IMR-90 (cell line): ENCODE results near the gene DGKQ. TPM values are rescaled to one million over a fixed set of nuclear protein-coding genes. Genes with fewer than 3 reads are reported as not detected.

Source experiments
- ATAC-seq: fragments of 200-7000 bp; cut with Tn5 transposase; 2 replicates; pipeline ENCODE4 v1.9.1; 2020; ENCODE audit warnings: low read depth, mild to moderate bottlenecking, moderate library complexity
- BruUV-seq: library from RNA; stranded (reverse); fragments of 400-500 nt; replicated peaks from 2 replicates; lab custom pipeline; 2021; lab: Mats Ljungman, UMichigan
- CTCF ChIA-PET: fragments of 300-600 bp; formaldehyde crosslinking; extraction: SDS; loops from one replicate; lab custom pipeline; 2021; ENCODE audit warnings: antibody characterized with exemption; lab: Yijun Ruan, JAX
- POLR2A ChIA-PET: fragments of 300-600 bp; sonication (Branson Sonifier 250); formaldehyde crosslinking; loops from one replicate; lab custom pipeline; 2022; ENCODE audit warnings: antibody characterized with exemption; ENCODE audit not compliant: unreplicated experiment; lab: Charles Lee
- DNase-seq: peaks from one replicate; pipeline ENCODE4 v3.0.0; 2013
- H2AFZ ChIP-seq: replicated peaks from 2 replicates; pipeline ENCODE3; 2013; ENCODE audit warnings: low read length, mild to moderate bottlenecking; ENCODE audit not compliant: poor library complexity
- H2AK5ac ChIP-seq: 2 replicates; pipeline ENCODE4 v1.6.1; 2013; ENCODE audit warnings: low read depth, low read length, inconsistent platforms
- H2AK9ac ChIP-seq: replicated peaks from 2 replicates; pipeline ENCODE3; 2013; ENCODE audit warnings: mild to moderate bottlenecking, low read depth, low read length, moderate library complexity; ENCODE audit not compliant: poor library complexity
- H2BK120ac ChIP-seq: 2 replicates; pipeline ENCODE4 v1.6.1; 2013; ENCODE audit warnings: low read depth, low read length, inconsistent platforms
- H2BK15ac ChIP-seq: 3 replicates; pipeline ENCODE4 v1.6.1; 2013; ENCODE audit warnings: low read depth, low read length, inconsistent platforms
- H2BK20ac ChIP-seq: 2 replicates; pipeline ENCODE4 v1.6.1; 2013; ENCODE audit warnings: low read depth, mild to moderate bottlenecking, inconsistent platforms, low read length, moderate library complexity
- H2BK5ac ChIP-seq: 2 replicates; pipeline ENCODE4 v1.6.1; 2013; ENCODE audit warnings: mild to moderate bottlenecking, low read depth, low read length, inconsistent platforms; ENCODE audit not compliant: poor library complexity, severe bottlenecking
- H3K14ac ChIP-seq: replicated peaks from 2 replicates; pipeline ENCODE4 v1.6.1; 2013; ENCODE audit warnings: low read depth, low read length, inconsistent platforms
- H3K18ac ChIP-seq: 2 replicates; pipeline ENCODE4 v1.6.1; 2013; ENCODE audit warnings: low read depth, low read length, control low read depth
- H3K23ac ChIP-seq: 2 replicates; pipeline ENCODE4 v1.6.1; 2013; ENCODE audit warnings: low read depth, low read length, inconsistent platforms
- H3K27ac ChIP-seq: 2 replicates; pipeline ENCODE4 v1.5.1; 2013; ENCODE audit warnings: mild to moderate bottlenecking, control low read depth, low read length; ENCODE audit not compliant: insufficient read depth
- H3K27me3 ChIP-seq: 2 replicates; pipeline ENCODE4 v1.6.1; 2013; ENCODE audit warnings: low read length; ENCODE audit not compliant: control insufficient read depth, insufficient read depth
- H3K36me3 ChIP-seq: 2 replicates; pipeline ENCODE4 v1.6.1; 2013; ENCODE audit warnings: low read length, mixed read lengths; ENCODE audit not compliant: control insufficient read depth, insufficient read depth
- H3K4ac ChIP-seq: 2 replicates; pipeline ENCODE4 v1.6.1; 2013; ENCODE audit warnings: low read depth, low read length, inconsistent platforms
- H3K4me1 ChIP-seq: 2 replicates; pipeline ENCODE4 v1.6.1; 2013; ENCODE audit warnings: low read length, mixed read lengths; ENCODE audit not compliant: control insufficient read depth, insufficient read depth
- H3K4me2 ChIP-seq: 2 replicates; pipeline ENCODE4 v1.6.1; 2013; ENCODE audit warnings: low read depth, mild to moderate bottlenecking, control low read depth, low read length, moderate library complexity
- H3K4me3 ChIP-seq: 2 replicates; pipeline ENCODE4 v1.5.1; 2013; ENCODE audit warnings: low read depth, mild to moderate bottlenecking, control low read depth, low read length, moderate library complexity; ENCODE audit not compliant: insufficient read depth
- H3K56ac ChIP-seq: 2 replicates; pipeline ENCODE4 v1.6.1; 2013; ENCODE audit warnings: low read length, inconsistent platforms; ENCODE audit not compliant: insufficient read depth; ENCODE audit errors: extremely low read depth
- H3K79me1 ChIP-seq, 2 experiments: 2 replicates each; pipeline ENCODE4 v1.6.1; 2013; ENCODE audit warnings: low read length in 2 of 2, inconsistent platforms in 1 of 2, low read depth in 1 of 2
- H3K9ac ChIP-seq: 2 replicates; pipeline ENCODE4 v1.6.1; 2013; ENCODE audit warnings: low read depth, low read length, control low read depth
- H3K9me1 ChIP-seq: 2 replicates; pipeline ENCODE4 v1.6.1; 2013; ENCODE audit warnings: low read length, inconsistent platforms; ENCODE audit not compliant: insufficient read depth
- H3K9me3 ChIP-seq: 2 replicates; pipeline ENCODE4 v1.6.1; 2013; ENCODE audit warnings: low read length; ENCODE audit not compliant: control insufficient read depth, insufficient read depth
- H4K20me1 ChIP-seq: 2 replicates; pipeline ENCODE4 v1.6.1; 2013; ENCODE audit warnings: low read length, inconsistent platforms; ENCODE audit not compliant: insufficient read depth
- H4K5ac ChIP-seq: 2 replicates; pipeline ENCODE4 v1.6.1; 2013; ENCODE audit warnings: mild to moderate bottlenecking, low read depth, low read length, control low read depth
- H4K8ac ChIP-seq, 2 experiments: 2 replicates each; pipeline ENCODE4 v1.6.1; 2013; ENCODE audit warnings: low read depth in 2 of 2, low read length in 2 of 2, control low read depth in 1 of 2, inconsistent platforms in 1 of 2
- H4K91ac ChIP-seq: 2 replicates; pipeline ENCODE4 v1.6.1; 2013; ENCODE audit warnings: low read depth, low read length, inconsistent platforms; ENCODE audit not compliant: insufficient read depth
- BHLHE40 ChIP-seq: fragments of 150-350 bp; IDR thresholded peaks from 2 replicates; pipeline ENCODE4 v1.6.1; 2016; ENCODE audit warnings: mild to moderate bottlenecking, low read depth, low read length
- CEBPB ChIP-seq: IDR thresholded peaks from 2 replicates; pipeline ENCODE4 v1.6.1; 2012; ENCODE audit warnings: low read depth, low read length, improper control_type of control experiment
- CHD1 ChIP-seq: IDR thresholded peaks from 2 replicates; pipeline ENCODE4 v1.6.1; 2012; ENCODE audit warnings: low read depth, low read length, improper control_type of control experiment
- FOS ChIP-seq: fragments of 150-350 bp; IDR thresholded peaks from 2 replicates; pipeline ENCODE4 v1.6.1; 2016; ENCODE audit warnings: low read depth, low read length
- MXI1 ChIP-seq: IDR thresholded peaks from 2 replicates; pipeline ENCODE4 v1.6.1; 2012; ENCODE audit warnings: low read depth, mild to moderate bottlenecking, low read length, moderate library complexity, borderline replicate concordance
- NFE2L2 ChIP-seq: fragments of 150-350 bp; IDR thresholded peaks from 2 replicates; pipeline ENCODE4 v1.6.1; 2016; ENCODE audit warnings: low read depth, mild to moderate bottlenecking, low read length
- POLR2A ChIP-seq: IDR thresholded peaks from 2 replicates; pipeline ENCODE4 v1.6.1; 2012; ENCODE audit warnings: mild to moderate bottlenecking, low read depth, low read length
- RAD21 ChIP-seq: IDR thresholded peaks from 2 replicates; pipeline ENCODE4 v1.6.1; 2012; ENCODE audit warnings: low read length, improper control_type of control experiment
- RFX5 ChIP-seq: IDR thresholded peaks from 2 replicates; pipeline ENCODE4 v1.8.0; 2012; ENCODE audit warnings: low read depth, mild to moderate bottlenecking, low read length, moderate library complexity
- SMC3 ChIP-seq: fragments of 150-350 bp; IDR thresholded peaks from 2 replicates; pipeline ENCODE4 v1.6.1; 2016; ENCODE audit warnings: low read depth, mild to moderate bottlenecking, antibody characterized with exemption, low read length, moderate library complexity
- WGBS, 2 experiments: methylation state at CpG; one replicate each; pipeline versions ENCODE4 v1.1.5 to v1.1.7; 2013; ENCODE audit warnings: missing lambda C conversion rate in 2 of 2; ENCODE audit not compliant: insufficient read length in 1 of 2; ENCODE audit errors: extremely low coverage in 2 of 2; 5-methylcytosine and 5-hydroxymethylcytosine counted together
- dilution Hi-C: fragments of 300-500 bp; cut with HindIII; formaldehyde crosslinking; loops from one replicate; pipeline ENCODE4 v1.14.3; 2018; ENCODE audit warnings: low sequenced_read_pairs; ENCODE audit not compliant: unreplicated experiment
- in situ Hi-C: fragments of 300-500 bp; cut with MboI; formaldehyde crosslinking; loops from 3 replicates; pipeline ENCODE4 v1.14.3; 2019; ENCODE audit warnings: low sequenced_read_pairs, inconsistent platforms, mixed read lengths
- intact Hi-C: fragments of 100-400 bp; cut with micrococcal nuclease; formaldehyde crosslinking; loops from 2 replicates; pipeline ENCODE4 v1.10.0; 2022
- polyA plus RNA-seq, 3 experiments: library from polyadenylated mRNA; depleted of rRNA; stranded (reverse); fragments of >200 nt; gene quantifications; 2 replicates each; pipeline ENCODE4 v1.2.3, GENCODE V29; 2012; ENCODE audit warnings: low replicate concordance in 1 of 3
- total RNA-seq: library from RNA; depleted of rRNA; stranded (reverse); fragments of >200 nt; gene quantifications from 2 replicates; pipeline ENCODE4 v1.2.3, GENCODE V29; 2012
- TF ChIP-seq, protein P1 (sequence below): conservative IDR thresholded peaks from 2 replicates; pipeline ENCODE4 v1.5.1; 2012; ENCODE audit warnings: mild to moderate bottlenecking, low read depth, low read length, improper control_type of control experiment
- TF ChIP-seq, protein P2 (sequence below): fragments of 150-350 bp; IDR thresholded peaks from 2 replicates; pipeline ENCODE4 v1.6.1; 2017; ENCODE audit warnings: mild to moderate bottlenecking, antibody characterized with exemption, low read length, low read depth

Gene DGKQ
- total and polyA plus RNA-seq, 2 of the 4 experiments (the other 2 are of a cell fraction), result 4.3 to 15.6 TPM

DNA sequence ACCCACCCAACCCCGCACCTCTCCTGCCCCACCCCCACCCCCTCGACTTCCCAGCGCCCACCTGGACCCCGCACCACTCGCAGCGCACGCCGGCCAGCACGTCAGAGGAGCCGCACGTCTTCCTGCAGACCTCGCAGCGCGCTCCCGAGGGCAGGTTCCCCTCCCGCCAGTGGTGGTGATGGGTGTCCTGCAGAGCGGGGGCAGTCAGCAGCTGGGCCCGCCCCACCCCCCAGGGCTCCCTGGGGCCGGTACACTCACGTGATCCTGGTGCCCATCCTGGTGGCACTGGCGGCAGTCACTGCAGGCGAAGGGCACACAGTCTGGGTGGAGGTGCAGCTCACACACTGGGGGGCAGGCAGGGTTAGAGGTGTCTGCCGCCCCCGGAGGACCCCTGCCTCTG lies 5.1 kb downstream of the DGKQ start:
- no peaks in the 10 kb centered on the region for H3K9me3 ChIP-seq
- TF ChIP-seq NFE2L2, result no peak
- no peak for TF ChIP-seq SMC3
- no peak for TF ChIP-seq FOS
- no peak for TF ChIP-seq MXI1
- TF ChIP-seq RAD21, result no peak
- TF ChIP-seq, protein P1, sequence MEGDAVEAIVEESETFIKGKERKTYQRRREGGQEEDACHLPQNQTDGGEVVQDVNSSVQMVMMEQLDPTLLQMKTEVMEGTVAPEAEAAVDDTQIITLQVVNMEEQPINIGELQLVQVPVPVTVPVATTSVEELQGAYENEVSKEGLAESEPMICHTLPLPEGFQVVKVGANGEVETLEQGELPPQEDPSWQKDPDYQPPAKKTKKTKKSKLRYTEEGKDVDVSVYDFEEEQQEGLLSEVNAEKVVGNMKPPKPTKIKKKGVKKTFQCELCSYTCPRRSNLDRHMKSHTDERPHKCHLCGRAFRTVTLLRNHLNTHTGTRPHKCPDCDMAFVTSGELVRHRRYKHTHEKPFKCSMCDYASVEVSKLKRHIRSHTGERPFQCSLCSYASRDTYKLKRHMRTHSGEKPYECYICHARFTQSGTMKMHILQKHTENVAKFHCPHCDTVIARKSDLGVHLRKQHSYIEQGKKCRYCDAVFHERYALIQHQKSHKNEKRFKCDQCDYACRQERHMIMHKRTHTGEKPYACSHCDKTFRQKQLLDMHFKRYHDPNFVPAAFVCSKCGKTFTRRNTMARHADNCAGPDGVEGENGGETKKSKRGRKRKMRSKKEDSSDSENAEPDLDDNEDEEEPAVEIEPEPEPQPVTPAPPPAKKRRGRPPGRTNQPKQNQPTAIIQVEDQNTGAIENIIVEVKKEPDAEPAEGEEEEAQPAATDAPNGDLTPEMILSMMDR, result no peak
- no peak for TF ChIP-seq CHD1
- TF ChIP-seq, protein P2, sequence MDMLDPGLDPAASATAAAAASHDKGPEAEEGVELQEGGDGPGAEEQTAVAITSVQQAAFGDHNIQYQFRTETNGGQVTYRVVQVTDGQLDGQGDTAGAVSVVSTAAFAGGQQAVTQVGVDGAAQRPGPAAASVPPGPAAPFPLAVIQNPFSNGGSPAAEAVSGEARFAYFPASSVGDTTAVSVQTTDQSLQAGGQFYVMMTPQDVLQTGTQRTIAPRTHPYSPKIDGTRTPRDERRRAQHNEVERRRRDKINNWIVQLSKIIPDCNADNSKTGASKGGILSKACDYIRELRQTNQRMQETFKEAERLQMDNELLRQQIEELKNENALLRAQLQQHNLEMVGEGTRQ, result no peak
- no peak for TF ChIP-seq RFX5
- TF ChIP-seq CEBPB, result no peak
- TF ChIP-seq BHLHE40, result no peak
- TF ChIP-seq POLR2A, result no peak
- no CpG with 5 or more reads among the region's 24 CpGs for WGBS, 2 experiments
- no peak overlapping the region for H3K9ac ChIP-seq
- H3K27ac ChIP-seq, result no peak overlapping the region
- H4K91ac ChIP-seq, result no peak overlapping the region
- BruUV-seq, result no TSS peak
- intact Hi-C loops, result no loop called here
- no peak overlapping the region for H4K8ac ChIP-seq
- peaks cover 4% of the 10 kb centered on the region; the same call in 1 of the 2 replicates for H3K4me1 ChIP-seq
- H2BK120ac ChIP-seq, result no peak overlapping the region
- no peak for DNase-seq
- H2BK15ac ChIP-seq, result no peak overlapping the region
- no peak overlapping the region for H2AK5ac ChIP-seq
- no peaks in the 10 kb centered on the region for H3K27me3 ChIP-seq
- dilution Hi-C loops, result no loop called here
- peaks cover 32% of the 10 kb centered on the region for H4K20me1 ChIP-seq
- no peak overlapping the region for H2BK5ac ChIP-seq
- H3K4ac ChIP-seq, result no peak overlapping the region
- in situ Hi-C loops, result no loop called here
- no peak overlapping the region for H2AK9ac ChIP-seq
- no peak overlapping the region for H4K5ac ChIP-seq
- peaks cover 33% of the 10 kb centered on the region; the same call in 1 of the 2 replicates for H3K36me3 ChIP-seq
- H3K79me1 ChIP-seq, result peaks cover 13 to 24% of the 10 kb centered on the region in 2 experiments; a peak in 3 of 4 replicates
- H3K23ac ChIP-seq, result no peak overlapping the region
- no peak overlapping the region for H3K4me2 ChIP-seq
- H3K56ac ChIP-seq, result no peak overlapping the region
- no peak overlapping the region for H3K14ac ChIP-seq
- H3K18ac ChIP-seq, result no peak overlapping the region
- H3K9me1 ChIP-seq, result no peaks in the 10 kb centered on the region; the same call in 1 of the 2 replicates
- H2AFZ ChIP-seq, result no peak overlapping the region
- ATAC-seq, result no peak
- ChIA-PET POLR2A (no interaction called here), CTCF (no interaction called here)
- no peak overlapping the region for H2BK20ac ChIP-seq
- H3K4me3 ChIP-seq, result no peak overlapping the region
